Measurements from ENCODE around the gene UMPS.
"Not testable (repeated sequence)": the region's sequence is repeated elsewhere in the genome, so short reads cannot be mapped to it uniquely, and the experiment has no call there.

UMPS gene

GRCh38 chr3:124780761-124781475, 50.7 kb downstream of the UMPS start:
- H3K4me3 ChIP-seq (ENCODE audit: low read depth, low read length), result 0 out of 2 replicates have a peak overlapping the region, but pooled peaks have one; percentile 3
- ChIA-PET POLR2A (interaction anchor here (0.9 to 2.4 kb wide), 3 partner anchors 10 to 106 kb away, joined by 4 to 9 read pairs (median 6); partner anchors contain the start of gene ITGB5), CTCF (interaction anchor here (0.8 to 4.3 kb wide), 10 partner anchors 9 to 146 kb away, joined by 3 to 36 read pairs (median 4); no protein-coding TSS in a partner anchor)
- no peak for TF ChIP-seq CTCF (IDR thresholded peaks at IDR 0.05; ENCODE audit: insufficient read depth, low read length, missing control alignments)
- DNase-seq (ENCODE audit: low read depth, low spot score), result no peak

GRCh38 chr3:124781476-124782376, 51.5 kb downstream of the UMPS start:
- ChIA-PET POLR2A (interaction anchor here (2.4 kb wide), 1 partner anchor 105 kb away, joined by 9 read pairs; the partner anchor contains the start of gene ITGB5), CTCF (interaction anchor here (0.8 to 4.3 kb wide), 5 partner anchors 10 to 120 kb away, joined by 3 to 36 read pairs (median 6); no protein-coding TSS in a partner anchor)
- no peak for DNase-seq (ENCODE audit: low read depth, low spot score)
- no peak for TF ChIP-seq CTCF (IDR thresholded peaks at IDR 0.05; ENCODE audit: insufficient read depth, low read length, missing control alignments)
- H3K4me3 ChIP-seq (ENCODE audit: low read depth, low read length), result no peak overlapping the region

- POLR2A ChIA-PET; H3K4me3 ChIP-seq (ENCODE audit: low read depth, low read length); DNase-seq (ENCODE audit: low read depth, low spot score): not testable (repeated sequence)
- CTCF ChIA-PET, result interaction anchor here (1.3 to 6.9 kb wide), 2 partner anchors 9 to 122 kb away, joined by 4 to 188 read pairs; no protein-coding TSS in a partner anchor
Observed at GRCh38 chr3:124782377-124782712, 52.1 kb downstream of the UMPS start.

GRCh38 chr3:124783696-124784095, 53.4 kb downstream of the UMPS start:
- TF ChIP-seq CTCF (IDR thresholded peaks at IDR 0.05; ENCODE audit: insufficient read depth, low read length, missing control alignments), result no peak
- H3K4me3 ChIP-seq (ENCODE audit: low read depth, low read length), result no peak overlapping the region

GRCh38 chr3:124784686-124785382, 54.6 kb downstream of the UMPS start:
- CTCF ChIA-PET, result interaction anchor here (1.3 to 6.9 kb wide), 4 partner anchors 15 to 119 kb away, joined by 3 to 188 read pairs (median 32); no protein-coding TSS in a partner anchor
- H3K4me3 ChIP-seq (ENCODE audit: low read depth, low read length), result no peak overlapping the region
- POLR2A ChIA-PET, result no interaction called here
- no peak for DNase-seq (ENCODE audit: low read depth, low spot score)
- TF ChIP-seq CTCF (IDR thresholded peaks at IDR 0.05; ENCODE audit: insufficient read depth, low read length, missing control alignments), result no peak

More at GRCh38 chr3:124783696-124784095, 53.4 kb downstream of the UMPS start:
- DNase-seq (ENCODE audit: low read depth, low spot score), result no peak
- POLR2A ChIA-PET, result no interaction called here
- CTCF ChIA-PET, result interaction anchor here (1.3 to 6.9 kb wide), 3 partner anchors 8 to 121 kb away, joined by 4 to 188 read pairs (median 52); no protein-coding TSS in a partner anchor

GRCh38 chr3:124785973-124786372, 55.7 kb downstream of the UMPS start:
- no peak for DNase-seq (ENCODE audit: low read depth, low spot score)
- TF ChIP-seq CTCF (IDR thresholded peaks at IDR 0.05; ENCODE audit: insufficient read depth, low read length, missing control alignments), result no peak
- CTCF ChIA-PET, result interaction anchor here (0.7 to 6.9 kb wide), 26 partner anchors 8 to 800 kb away, joined by 3 to 188 read pairs (median 6); no protein-coding TSS in a partner anchor
- POLR2A ChIA-PET, result interaction anchor here (1.0 kb wide), 1 partner anchor 26 kb away, joined by 3 read pairs; no protein-coding TSS in a partner anchor
- H3K4me3 ChIP-seq (ENCODE audit: low read depth, low read length), result no peak overlapping the region

Data from AG04449 (cell line).